HG03558 (cell line): ENCODE data around the gene KDM2B.

Experiments used
- ATAC-seq: cut with Tn5 transposase; IDR thresholded peaks from one replicate; pipeline ENCODE4 v1.9.1; 2021; ENCODE audit warnings: moderate number of reproducible peaks; ENCODE audit not compliant: unreplicated experiment; ENCODE audit errors: extremely low read depth

KDM2B gene

DNA sequence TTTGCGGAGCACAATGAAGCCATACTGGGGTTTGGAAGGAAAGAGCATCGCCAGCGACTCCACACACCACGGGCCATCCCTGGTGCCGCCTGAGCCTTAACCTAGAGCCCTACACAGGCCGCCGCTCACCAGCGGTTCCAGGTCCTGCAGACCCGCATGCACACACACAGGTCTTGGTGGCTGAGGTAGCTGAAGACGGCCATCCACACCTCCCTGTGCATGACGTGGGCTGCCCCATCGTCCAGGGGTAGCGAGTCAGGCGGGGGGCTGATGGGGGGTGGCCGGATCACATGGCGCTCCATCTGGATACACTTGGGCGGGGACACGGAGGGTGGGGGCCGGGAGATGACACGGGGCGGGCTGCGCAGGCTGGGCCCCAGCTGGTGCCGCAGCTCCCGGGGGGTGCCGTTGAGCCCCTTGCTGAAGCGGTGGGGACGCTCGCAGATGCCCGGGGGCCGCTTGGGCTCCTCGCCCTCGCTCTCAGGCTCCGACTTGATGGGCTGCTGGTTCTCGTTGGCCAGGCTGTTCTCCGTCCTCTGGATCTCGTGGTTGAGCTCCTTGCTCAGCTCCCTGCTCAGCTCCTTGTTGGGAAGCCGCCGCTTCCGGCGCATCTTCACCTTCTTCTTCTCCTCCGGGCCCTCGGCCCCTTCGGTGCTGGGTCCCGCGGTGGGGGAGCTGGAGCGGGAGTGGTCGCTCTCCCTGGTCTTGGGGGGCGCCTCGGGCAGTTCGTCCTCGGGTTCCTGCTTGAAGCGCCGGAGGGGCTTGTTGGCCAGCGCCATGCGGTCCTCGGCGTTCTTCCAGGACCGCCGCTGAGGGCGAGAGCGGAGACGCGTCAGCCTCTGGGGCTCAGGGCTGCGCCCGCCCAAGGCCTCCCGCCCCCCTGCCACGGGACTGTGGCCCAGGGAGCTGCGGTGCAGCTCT lies 138.5 kb downstream of the KDM2B start:
- ATAC-seq: no peak

DNA sequence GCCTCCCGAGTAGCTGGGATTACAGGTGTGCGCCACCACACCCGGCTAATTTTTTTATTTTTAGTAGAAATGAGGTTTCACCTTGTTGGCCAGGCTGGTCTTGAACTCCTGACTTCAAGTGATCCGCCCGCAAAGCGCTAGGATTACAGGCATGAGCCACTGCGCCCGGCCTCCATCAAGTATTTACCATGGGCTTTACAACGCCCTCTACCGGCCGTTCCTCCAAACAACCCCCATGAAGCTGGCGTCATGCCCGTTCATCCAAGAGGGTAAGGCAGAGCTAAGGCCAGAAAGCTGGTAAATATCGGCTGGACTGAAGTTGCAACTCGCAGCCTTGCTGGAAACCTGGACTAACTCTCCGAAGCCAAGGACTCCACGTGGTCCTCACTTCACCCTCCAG lies 139.3 kb downstream of the KDM2B start:
- no peak for ATAC-seq

GRCh38 chr12:121440768-121441167 lies 140.1 kb downstream of the KDM2B start:
- no peak for ATAC-seq

GRCh38 chr12:121439715-121440114 lies 141.1 kb downstream of the KDM2B start:
- ATAC-seq: no peak

DNA sequence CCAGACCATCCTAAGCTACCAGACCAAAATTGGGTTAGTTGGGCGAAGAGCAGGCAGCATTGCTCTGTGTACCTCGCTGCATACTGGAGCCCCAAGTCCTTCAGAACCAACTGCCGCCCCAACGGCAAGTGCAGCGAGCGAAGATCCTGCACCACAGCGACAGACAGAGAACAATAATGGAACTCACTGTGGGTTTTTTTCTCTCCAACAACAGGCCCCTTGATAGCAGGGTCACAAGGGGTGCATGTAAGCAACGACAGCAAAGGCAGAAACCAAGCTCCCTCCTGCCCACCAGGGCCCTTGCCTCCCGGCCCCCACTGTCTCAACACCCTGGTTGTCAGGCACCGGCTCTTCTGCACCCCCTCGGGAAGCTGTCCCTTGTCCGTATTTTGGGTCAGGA lies 141.9 kb downstream of the KDM2B start:
- no peak for ATAC-seq

GRCh38 chr12:121436706-121437105 lies 144.1 kb downstream of the KDM2B start:
- no peak for ATAC-seq

- no peak for ATAC-seq
Measured at GRCh38 chr12:121432740-121433480, 147.9 kb downstream of the KDM2B start.

GRCh38 chr12:121430833-121431415 lies 149.9 kb downstream of the KDM2B start:
- no peak for ATAC-seq

- no peak for ATAC-seq
Measured at GRCh38 chr12:121428883-121429282, 151.9 kb downstream of the KDM2B start.

GRCh38 chr12:121427556-121428050 lies 153.2 kb downstream of the KDM2B start:
- no peak for ATAC-seq

DNA sequence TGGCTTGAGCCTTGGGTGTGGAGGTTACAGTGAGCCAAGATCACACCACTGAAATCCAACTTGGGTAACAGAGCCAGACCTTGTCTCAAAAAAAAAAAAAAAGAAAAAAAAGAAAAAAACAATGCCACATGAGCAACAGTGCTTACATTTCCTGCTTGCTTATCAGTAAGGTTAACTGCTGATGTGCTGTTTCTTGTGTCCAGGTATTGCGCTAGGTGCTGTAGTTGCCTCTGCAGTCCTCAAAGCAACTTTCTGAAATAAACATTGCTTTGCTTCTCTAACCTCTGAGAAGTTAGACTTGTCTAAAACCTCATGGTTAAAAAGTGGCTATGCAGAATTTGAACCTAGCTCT lies 156.2 kb downstream of the KDM2B start:
- no peak for ATAC-seq

DNA sequence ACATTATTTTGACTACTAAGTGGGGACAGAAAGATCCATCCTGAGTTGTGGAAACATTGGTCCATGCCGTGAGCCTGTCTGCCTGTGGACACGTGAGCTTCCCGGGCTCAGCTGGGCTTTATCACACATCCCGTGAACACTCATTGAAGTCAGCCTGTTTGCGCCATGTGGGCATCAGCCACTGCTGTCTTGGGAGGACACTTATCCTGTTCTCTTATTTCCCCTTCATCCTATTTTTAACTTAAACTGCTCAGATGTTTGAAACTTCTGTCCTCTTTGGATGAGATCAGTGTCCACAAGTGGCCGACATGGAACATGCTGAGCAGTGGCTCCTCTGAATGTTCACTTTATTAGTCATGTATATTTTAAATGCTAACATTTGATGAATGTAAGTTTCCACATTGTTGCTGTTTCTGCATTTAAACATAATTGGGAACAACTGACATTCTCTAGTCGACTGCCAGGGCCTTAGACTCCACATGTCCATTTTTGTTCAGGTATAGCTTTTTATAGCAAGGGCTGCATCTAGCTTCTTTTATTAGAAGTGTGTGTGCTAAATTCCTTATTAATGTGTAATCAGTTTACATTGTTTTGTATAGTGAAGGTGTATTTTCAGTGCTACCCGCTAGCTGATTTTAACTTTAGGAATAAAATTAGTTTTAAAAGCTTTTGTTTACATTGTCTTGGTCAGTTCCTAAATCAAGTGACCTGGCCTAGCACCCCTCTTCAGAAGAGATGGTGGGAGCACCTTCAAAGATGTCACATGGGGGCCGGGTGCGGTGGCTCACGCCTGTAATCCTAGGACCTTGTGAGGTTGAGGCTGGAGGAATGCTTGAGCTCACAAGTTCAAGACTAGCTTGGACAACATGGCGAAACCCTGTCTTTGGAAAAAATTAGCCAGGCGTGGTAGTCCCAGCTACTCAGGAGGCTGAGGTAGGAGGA lies 156.9 kb downstream of the KDM2B start:
- no peak for ATAC-seq

GRCh38 chr12:121423253-121423652 lies 157.6 kb downstream of the KDM2B start:
- ATAC-seq: no peak

- no peak for ATAC-seq
Measured at GRCh38 chr12:121420109-121420508, 160.7 kb downstream of the KDM2B start.

GRCh38 chr12:121417847-121418246 lies 163.0 kb downstream of the KDM2B start:
- no peak for ATAC-seq

DNA sequence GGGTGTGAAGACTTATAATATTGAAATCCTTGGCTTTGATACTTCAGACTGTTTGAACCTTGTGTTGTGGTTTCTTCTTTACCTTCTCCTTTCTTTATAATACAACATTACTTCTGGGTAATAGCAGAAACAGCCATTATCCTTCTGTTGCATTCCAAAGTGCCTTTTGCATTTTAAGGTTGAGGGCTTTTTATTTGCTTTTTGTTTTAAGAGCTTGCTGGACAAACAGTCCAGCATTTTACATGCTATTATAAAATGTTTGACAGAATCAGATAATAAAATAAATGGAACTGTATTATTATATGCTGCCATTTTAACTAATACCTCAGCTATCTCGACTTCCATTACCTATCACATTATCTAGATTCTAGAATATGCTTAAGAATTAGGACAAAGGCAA lies 166.9 kb downstream of the KDM2B start:
- no peak for ATAC-seq

- ATAC-seq: no peak
Measured at GRCh38 chr12:121405211-121405610, 175.6 kb downstream of the KDM2B start.

- no peak for ATAC-seq
Measured at GRCh38 chr12:121404734-121405133, 176.1 kb downstream of the KDM2B start.

DNA sequence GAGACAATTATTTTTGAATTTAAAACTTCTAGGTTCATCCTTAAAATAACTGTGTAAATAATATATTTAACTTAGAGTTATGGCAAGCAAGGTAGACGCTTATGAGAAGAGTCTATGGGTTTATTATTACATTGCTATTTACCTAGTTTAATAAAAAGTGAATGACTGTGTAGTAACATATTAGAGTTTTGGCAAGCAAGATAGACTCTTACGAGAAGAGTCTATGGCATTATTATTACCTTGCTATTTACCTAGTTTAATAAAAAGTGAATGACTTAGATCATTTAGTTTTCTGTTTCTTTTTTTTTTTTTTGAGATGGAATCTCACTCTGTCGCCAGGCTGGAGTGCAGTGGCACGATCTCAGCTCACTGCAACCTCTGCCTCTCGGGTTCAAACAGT lies 177.1 kb downstream of the KDM2B start:
- ATAC-seq: no peak
